ENCODE measurements around the gene SLC8A1. TPM values are rescaled to one million over a fixed set of nuclear protein-coding genes. Genes with fewer than 3 reads are reported as not detected.

The SLC8A1 gene
- total and polyA plus RNA-seq, 2 experiments from 2014 or later: 103 to 682 TPM

DNA sequence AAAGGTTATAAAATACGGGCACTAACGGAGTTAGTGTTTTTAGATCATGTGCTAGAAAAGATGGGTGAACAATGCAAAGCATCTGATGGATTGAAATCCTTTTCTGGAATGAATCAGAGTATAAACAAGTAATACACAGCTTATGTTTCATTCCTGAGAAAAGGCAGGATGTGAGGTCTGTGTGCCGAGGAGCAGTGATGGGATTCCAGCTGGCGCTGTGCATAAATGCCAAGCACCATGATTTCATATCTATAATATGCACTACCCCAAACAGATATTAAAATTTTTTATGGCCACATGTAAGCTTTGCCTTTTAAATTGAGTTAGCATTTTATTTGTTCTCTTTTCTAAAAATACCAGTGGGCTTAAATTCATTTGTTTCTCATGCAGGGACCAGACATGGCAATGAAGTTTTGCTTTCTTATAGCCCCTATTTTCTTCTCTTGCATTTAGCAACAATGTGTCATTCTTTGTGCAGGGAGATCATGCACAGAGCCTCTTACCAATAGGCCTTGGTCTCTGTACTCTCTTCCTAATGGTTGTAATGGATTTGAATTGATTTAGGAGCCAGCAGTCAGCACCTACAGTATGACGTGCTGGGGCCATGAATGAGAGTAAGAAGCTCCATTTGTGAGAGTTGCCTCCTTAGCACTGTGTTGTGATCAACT is 323.9 kb downstream of the SLC8A1 start:
- Histone ChIP-seq H3K4me3 (no peak overlapping the region), H3K9me3 (ENCODE audit: low read depth) (no peaks in the 10 kb centered on the region), H3K36me3 (peaks cover 26% of the 10 kb centered on the region), H3K4me1 (ENCODE audit: low read depth) (peaks cover 63% of the 10 kb centered on the region), H3K27ac (peak overlapping the region; percentile 13), H3K27me3 (no peaks in the 10 kb centered on the region)
- peak in 1 of 2 donors; percentile 27 for DNase-seq (ENCODE audit: low read depth in 1 of 2, low spot score in 1 of 2)
- TF ChIP-seq, protein P1, sequence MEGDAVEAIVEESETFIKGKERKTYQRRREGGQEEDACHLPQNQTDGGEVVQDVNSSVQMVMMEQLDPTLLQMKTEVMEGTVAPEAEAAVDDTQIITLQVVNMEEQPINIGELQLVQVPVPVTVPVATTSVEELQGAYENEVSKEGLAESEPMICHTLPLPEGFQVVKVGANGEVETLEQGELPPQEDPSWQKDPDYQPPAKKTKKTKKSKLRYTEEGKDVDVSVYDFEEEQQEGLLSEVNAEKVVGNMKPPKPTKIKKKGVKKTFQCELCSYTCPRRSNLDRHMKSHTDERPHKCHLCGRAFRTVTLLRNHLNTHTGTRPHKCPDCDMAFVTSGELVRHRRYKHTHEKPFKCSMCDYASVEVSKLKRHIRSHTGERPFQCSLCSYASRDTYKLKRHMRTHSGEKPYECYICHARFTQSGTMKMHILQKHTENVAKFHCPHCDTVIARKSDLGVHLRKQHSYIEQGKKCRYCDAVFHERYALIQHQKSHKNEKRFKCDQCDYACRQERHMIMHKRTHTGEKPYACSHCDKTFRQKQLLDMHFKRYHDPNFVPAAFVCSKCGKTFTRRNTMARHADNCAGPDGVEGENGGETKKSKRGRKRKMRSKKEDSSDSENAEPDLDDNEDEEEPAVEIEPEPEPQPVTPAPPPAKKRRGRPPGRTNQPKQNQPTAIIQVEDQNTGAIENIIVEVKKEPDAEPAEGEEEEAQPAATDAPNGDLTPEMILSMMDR (IDR thresholded peaks at IDR 0.05; ENCODE audit: low read depth, low read length): no peak

DNA sequence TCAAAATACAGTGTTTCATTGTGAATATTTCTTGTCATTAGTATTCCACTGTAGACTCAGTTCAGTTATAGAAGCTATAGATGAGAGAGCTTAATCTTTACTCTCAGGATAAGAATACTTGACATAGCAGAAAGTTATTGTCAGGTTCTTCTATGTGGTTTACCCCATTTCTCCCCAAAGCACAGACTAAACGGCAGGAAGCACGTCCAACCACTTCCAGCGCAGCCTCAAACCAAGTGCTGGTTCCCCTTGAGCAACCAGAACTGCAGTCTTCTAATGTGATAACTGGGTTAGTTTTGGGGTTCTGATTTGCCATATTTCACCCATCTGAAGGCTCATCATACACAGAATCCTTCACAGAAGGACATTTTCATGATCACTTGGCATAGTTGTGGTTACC is 324.7 kb downstream of the SLC8A1 start:
- Histone ChIP-seq H3K27ac (peak overlapping the region; percentile 31), H3K27me3 (no peaks in the 10 kb centered on the region), H3K9me3 (ENCODE audit: low read depth) (no peaks in the 10 kb centered on the region), H3K36me3 (peaks cover 24% of the 10 kb centered on the region), H3K4me1 (ENCODE audit: low read depth) (peaks cover 63% of the 10 kb centered on the region), H3K4me3 (no peak overlapping the region)
- TF ChIP-seq, protein P1 (IDR thresholded peaks at IDR 0.05; ENCODE audit: low read depth, low read length): no peak
- DNase-seq (ENCODE audit: low read depth in 1 of 2, low spot score in 1 of 2): no peak

DNA sequence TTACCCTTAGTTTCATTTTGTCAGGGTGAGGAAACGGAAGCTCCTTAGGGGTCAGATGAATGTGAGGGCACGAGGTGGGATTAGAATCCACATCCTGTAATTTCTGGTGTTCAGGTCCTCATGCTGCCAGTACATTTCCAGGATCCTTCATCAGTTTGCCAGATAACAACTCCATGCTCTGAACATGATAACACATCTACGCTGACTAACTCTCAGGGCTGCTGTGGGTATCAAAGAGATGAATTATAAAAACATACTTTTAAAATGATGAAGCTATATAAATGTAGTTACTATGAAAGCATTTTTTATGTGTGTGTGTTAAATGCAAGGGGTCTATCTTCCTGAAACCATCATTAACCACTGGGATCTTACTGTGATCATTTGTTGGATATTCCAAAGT is 325.9 kb downstream of the SLC8A1 start:
- Histone ChIP-seq H3K4me1 (ENCODE audit: low read depth) (peaks cover 55% of the 10 kb centered on the region), H3K36me3 (peaks cover 22% of the 10 kb centered on the region), H3K4me3 (no peak overlapping the region), H3K27ac (peak overlapping the region; percentile 25), H3K9me3 (ENCODE audit: low read depth) (no peaks in the 10 kb centered on the region), H3K27me3 (no peaks in the 10 kb centered on the region)
- no peak for DNase-seq (ENCODE audit: low read depth in 1 of 2, low spot score in 1 of 2)
- TF ChIP-seq, protein P1 (IDR thresholded peaks at IDR 0.05; ENCODE audit: low read depth, low read length): no peak

DNA sequence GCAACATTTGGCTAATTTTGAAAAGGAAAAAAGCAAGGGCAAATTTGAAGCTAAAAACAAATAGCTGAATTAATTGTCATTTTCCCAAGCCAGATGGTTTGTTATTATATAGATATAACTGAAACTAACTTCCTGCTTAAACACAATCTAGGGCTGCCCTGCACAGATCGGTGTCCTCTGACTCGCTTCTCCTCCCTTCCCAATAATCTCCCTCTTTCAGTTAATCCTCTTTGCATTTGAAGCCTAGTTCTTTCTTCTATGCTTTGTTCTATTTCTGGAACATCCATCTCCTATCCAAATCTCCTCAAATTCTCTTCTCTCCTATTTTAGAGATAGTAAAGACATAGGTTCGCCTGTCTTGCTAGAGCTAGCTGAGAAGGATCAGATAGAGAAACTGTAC is 328.1 kb downstream of the SLC8A1 start:
- no peak for DNase-seq (ENCODE audit: low read depth in 1 of 2, low spot score in 1 of 2)
- no peaks in the 10 kb centered on the region for H3K9me3 ChIP-seq (ENCODE audit: low read depth)
- no peaks in the 10 kb centered on the region for H3K27me3 ChIP-seq
- H3K36me3 ChIP-seq: peaks cover 23% of the 10 kb centered on the region
- H3K4me1 ChIP-seq (ENCODE audit: low read depth): peaks cover 40% of the 10 kb centered on the region
- TF ChIP-seq, protein P1 (IDR thresholded peaks at IDR 0.05; ENCODE audit: low read depth, low read length): no peak
- H3K4me3 ChIP-seq: no peak overlapping the region
- peak overlapping the region; percentile 79 for H3K27ac ChIP-seq

DNA sequence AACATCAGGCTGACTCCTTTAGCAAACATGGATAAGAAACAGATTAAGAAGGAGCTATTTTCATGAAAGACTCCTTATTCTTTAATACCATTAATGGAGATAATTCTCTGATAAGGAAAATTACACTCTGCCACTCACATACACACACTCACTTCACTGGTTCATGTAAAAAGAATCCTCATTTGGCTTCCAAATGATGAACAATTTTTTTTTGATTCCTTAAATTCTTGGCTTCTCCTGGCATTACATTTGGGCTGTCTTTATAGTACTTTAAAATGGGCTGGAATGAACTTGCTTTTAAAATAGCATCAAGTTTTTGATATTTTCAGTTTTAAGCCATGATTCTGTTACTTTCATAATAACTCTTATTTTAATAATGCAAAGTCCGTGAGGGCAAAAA is 328.6 kb downstream of the SLC8A1 start:
- Histone ChIP-seq H3K9me3 (ENCODE audit: low read depth) (no peaks in the 10 kb centered on the region), H3K4me3 (no peak overlapping the region), H3K36me3 (peaks cover 23% of the 10 kb centered on the region), H3K27ac (peak overlapping the region; percentile 79), H3K27me3 (no peaks in the 10 kb centered on the region), H3K4me1 (ENCODE audit: low read depth) (peaks cover 37% of the 10 kb centered on the region)
- DNase-seq (ENCODE audit: low read depth in 1 of 2, low spot score in 1 of 2): no peak
- TF ChIP-seq, protein P1 (IDR thresholded peaks at IDR 0.05; ENCODE audit: low read depth, low read length): no peak
